Upper lobe of left lung (tissue), 4 donors: Measurements from ENCODE around the gene KLF2.

ENCODE experiments used
- POLR2A ChIP-seq, 4 donors: fragments of 450-650 bp; IDR thresholded peaks; one replicate each; pipeline ENCODE4 v1.5.1; 2016 to 2017; ENCODE audit warnings: antibody characterized with exemption in 4 of 4, mild to moderate bottlenecking in 2 of 4
- TF ChIP-seq, protein P1 (sequence below), 6 experiments: fragments of 450-650 bp in 4 of 6; fragments of 200-600 bp in 2 of 6; sonication (generic) in 2 of 6; IDR thresholded peaks; one replicate each; pipeline ENCODE4 v1.5.1; 2016 to 2019; ENCODE audit warnings: antibody characterized with exemption in 6 of 6

GRCh38 chr19:16365300-16365996, 40.8 kb downstream of the KLF2 start:
- TF ChIP-seq, protein P1, sequence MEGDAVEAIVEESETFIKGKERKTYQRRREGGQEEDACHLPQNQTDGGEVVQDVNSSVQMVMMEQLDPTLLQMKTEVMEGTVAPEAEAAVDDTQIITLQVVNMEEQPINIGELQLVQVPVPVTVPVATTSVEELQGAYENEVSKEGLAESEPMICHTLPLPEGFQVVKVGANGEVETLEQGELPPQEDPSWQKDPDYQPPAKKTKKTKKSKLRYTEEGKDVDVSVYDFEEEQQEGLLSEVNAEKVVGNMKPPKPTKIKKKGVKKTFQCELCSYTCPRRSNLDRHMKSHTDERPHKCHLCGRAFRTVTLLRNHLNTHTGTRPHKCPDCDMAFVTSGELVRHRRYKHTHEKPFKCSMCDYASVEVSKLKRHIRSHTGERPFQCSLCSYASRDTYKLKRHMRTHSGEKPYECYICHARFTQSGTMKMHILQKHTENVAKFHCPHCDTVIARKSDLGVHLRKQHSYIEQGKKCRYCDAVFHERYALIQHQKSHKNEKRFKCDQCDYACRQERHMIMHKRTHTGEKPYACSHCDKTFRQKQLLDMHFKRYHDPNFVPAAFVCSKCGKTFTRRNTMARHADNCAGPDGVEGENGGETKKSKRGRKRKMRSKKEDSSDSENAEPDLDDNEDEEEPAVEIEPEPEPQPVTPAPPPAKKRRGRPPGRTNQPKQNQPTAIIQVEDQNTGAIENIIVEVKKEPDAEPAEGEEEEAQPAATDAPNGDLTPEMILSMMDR (IDR thresholded peaks at IDR 0.05): no peak
- TF ChIP-seq POLR2A (IDR thresholded peaks at IDR 0.05): no peak
